Measurements from ENCODE around the gene KIF1A.

KIF1A gene

GRCh38 chr2:240799033-240799820 is 20.8 kb downstream of the KIF1A start:
- DNase-seq (ENCODE audit: low read depth, low spot score) = no peak

- DNase-seq (ENCODE audit: low read depth, low spot score) = no peak
These were observed 21.6 kb downstream of the KIF1A start for GRCh38 chr2:240798327-240798905.

- no peak for DNase-seq (ENCODE audit: low read depth, low spot score)
These were observed 22.1 kb downstream of the KIF1A start for GRCh38 chr2:240797914-240798313.

GRCh38 chr2:240797500-240797895 is 22.5 kb downstream of the KIF1A start:
- DNase-seq (ENCODE audit: low read depth, low spot score) = no peak

- DNase-seq (ENCODE audit: low read depth, low spot score) = no peak
These were observed 23.2 kb downstream of the KIF1A start for GRCh38 chr2:240796543-240797499.

GRCh38 chr2:240795916-240796510 is 24.0 kb downstream of the KIF1A start:
- no peak for DNase-seq (ENCODE audit: low read depth, low spot score)

- no peak for DNase-seq (ENCODE audit: low read depth, low spot score)
These were observed 24.6 kb downstream of the KIF1A start for GRCh38 chr2:240795454-240795853.

- DNase-seq (ENCODE audit: low read depth, low spot score) = no peak
These were observed 25.8 kb downstream of the KIF1A start for GRCh38 chr2:240794178-240794721.

- DNase-seq (ENCODE audit: low read depth, low spot score) = peak; percentile 32
These were observed 26.5 kb downstream of the KIF1A start for GRCh38 chr2:240793313-240794177.

- DNase-seq (ENCODE audit: low read depth, low spot score) = no peak
These were observed 27.2 kb downstream of the KIF1A start for GRCh38 chr2:240792629-240793312.

GRCh38 chr2:240791821-240792628 is 28.0 kb downstream of the KIF1A start:
- no peak for DNase-seq (ENCODE audit: low read depth, low spot score)

GRCh38 chr2:240791221-240791800 is 28.7 kb downstream of the KIF1A start:
- no peak for DNase-seq (ENCODE audit: low read depth, low spot score)

GRCh38 chr2:240790370-240791220 is 29.4 kb downstream of the KIF1A start:
- no peak for DNase-seq (ENCODE audit: low read depth, low spot score)

- peak; percentile 27 for DNase-seq (ENCODE audit: low read depth, low spot score)
These were observed 30.3 kb downstream of the KIF1A start for GRCh38 chr2:240789501-240790369.

GRCh38 chr2:240789051-240789453 is 31.0 kb downstream of the KIF1A start:
- no peak for DNase-seq (ENCODE audit: low read depth, low spot score)

GRCh38 chr2:240788482-240788881 is 31.5 kb downstream of the KIF1A start:
- DNase-seq (ENCODE audit: low read depth, low spot score) = no peak

Data from ELF-1 (cell line).